KOPT-K1 (cell line): ENCODE measurements around the gene SLC9A9.

Experiments used
- H3K27ac ChIP-seq: fragments of 200-600 bp; sonication (generic); 2 replicates; pipeline ENCODE4 v1.5.1; 2016; ENCODE audit warnings: antibody characterized with exemption, mild to moderate bottlenecking, low read depth, low read length; ENCODE audit not compliant: poor library complexity, severe bottlenecking
- H3K36me3 ChIP-seq: fragments of 200-600 bp; sonication (generic); 2 replicates; pipeline ENCODE4 v1.5.1; 2017; ENCODE audit warnings: antibody characterized with exemption, mild to moderate bottlenecking, low read length, moderate library complexity; ENCODE audit not compliant: insufficient read depth
- H3K9me3 ChIP-seq: fragments of 200-600 bp; sonication (generic); 2 replicates; pipeline ENCODE4 v1.5.1; 2017; ENCODE audit warnings: antibody characterized with exemption, low read length, mild to moderate bottlenecking; ENCODE audit not compliant: insufficient read depth, poor library complexity, severe bottlenecking

The SLC9A9 gene

DNA sequence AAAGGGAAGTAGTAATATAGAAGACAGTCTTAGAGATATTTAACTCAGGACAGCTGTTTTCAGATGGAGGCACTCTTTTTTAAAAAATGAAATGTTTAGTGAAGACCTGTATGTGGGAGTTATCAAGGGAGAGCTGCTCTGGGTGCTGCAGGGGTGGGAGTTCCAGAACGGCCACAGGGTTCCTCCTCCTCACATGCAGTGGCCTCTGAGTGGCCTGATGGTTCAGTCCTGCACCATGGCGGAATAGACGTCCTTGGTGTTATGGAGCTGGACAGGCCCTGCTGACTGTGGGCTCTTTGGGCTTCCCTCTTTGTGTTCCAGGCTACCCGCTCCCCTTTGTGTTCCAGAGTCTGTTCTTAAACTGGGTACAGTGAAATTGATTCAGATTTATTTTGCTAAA is 602.6 kb downstream of the SLC9A9 start:
- peaks cover 13% of the 10 kb centered on the region for H3K9me3 ChIP-seq
- no peak overlapping the region for H3K27ac ChIP-seq
- H3K36me3 ChIP-seq: no peaks in the 10 kb centered on the region

DNA sequence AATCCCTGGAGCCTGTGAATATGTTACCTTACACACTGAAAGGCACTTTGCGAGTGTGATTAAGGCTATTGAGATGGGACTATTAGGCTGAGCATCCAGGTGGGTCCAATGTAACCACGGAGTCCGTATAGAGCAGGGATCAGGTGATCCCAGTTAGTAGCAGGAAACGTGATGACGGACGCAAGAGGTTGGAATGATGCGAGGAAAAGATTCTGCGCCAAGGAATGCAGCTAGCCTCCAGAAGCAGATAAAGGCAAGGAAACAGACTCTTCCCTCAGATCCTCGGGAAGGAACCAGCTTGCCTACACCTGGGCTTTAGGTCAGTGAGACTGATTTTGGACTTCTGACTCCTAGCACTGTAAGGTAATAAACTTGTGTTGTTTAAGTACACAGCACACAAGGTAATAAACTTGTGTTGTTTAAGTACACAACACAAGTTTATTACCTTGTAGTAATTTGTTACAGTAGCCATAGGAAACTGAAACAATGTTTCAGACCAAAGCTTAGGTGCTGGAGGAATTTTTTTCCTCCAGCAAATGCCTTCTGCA is 603.7 kb downstream of the SLC9A9 start:
- H3K9me3 ChIP-seq: peaks cover 1% of the 10 kb centered on the region
- no peak overlapping the region for H3K27ac ChIP-seq
- H3K36me3 ChIP-seq: no peaks in the 10 kb centered on the region

DNA sequence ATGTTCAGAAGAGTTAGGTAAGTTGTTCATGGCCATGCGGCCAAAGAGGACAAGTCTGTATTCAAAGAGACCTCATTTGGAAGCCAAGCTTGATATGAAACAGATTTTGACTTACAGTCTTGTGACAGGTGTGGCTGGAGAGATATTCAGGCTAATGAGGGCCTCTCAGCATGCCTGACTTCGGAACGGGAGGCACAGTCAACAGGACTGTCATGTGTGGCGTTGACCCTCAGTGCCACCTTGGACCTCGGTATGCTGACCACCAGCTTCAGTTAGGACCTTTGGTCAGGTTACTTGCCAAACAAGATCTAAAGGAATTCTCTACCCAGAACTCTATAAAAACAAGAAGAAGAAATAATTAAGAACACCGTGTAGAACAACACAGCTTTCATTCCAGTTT is 604.6 kb downstream of the SLC9A9 start:
- no peaks in the 10 kb centered on the region for H3K36me3 ChIP-seq
- H3K9me3 ChIP-seq: no peaks in the 10 kb centered on the region
- no peak overlapping the region for H3K27ac ChIP-seq

DNA sequence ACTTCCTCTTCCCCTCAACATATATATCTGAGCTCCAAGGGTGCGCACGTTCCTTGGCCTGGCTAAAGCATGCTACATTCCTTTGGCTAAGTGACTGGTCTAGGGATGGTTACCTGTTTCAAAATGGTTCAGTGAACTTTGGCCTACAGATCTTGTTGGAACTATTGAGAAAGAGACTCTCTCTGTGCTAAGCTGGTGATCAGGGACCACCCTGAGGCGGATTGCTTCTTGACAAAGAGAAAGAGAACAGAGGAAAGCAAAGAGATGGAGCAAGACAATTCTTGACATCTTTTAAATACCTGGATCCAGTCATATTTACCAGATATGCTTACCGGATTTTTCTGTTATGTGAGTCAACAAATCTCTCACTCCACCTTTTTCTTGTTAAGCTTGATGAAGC is 605.6 kb downstream of the SLC9A9 start:
- no peak overlapping the region for H3K27ac ChIP-seq
- no peaks in the 10 kb centered on the region for H3K9me3 ChIP-seq
- H3K36me3 ChIP-seq: no peaks in the 10 kb centered on the region

DNA sequence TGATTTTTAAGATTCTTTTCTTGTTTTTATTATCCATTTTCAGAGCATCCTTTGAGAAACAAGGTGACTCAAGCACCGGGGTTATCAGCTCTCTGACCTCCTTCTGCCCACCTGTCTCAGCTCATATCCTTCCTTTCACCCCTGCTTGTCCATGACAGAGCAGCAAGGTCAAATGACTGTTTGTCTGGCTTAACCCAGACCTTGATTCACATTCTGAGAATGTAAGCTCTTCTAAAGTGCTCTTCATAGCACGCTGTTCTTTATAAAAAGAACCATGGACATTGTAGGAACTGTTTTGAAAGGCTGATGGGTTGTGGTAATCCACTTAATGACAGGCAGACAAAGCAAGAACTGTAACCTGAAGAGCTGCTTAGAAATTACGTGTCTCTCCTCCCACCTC is 606.2 kb downstream of the SLC9A9 start:
- no peaks in the 10 kb centered on the region for H3K36me3 ChIP-seq
- H3K9me3 ChIP-seq: no peaks in the 10 kb centered on the region
- no peak overlapping the region for H3K27ac ChIP-seq

DNA sequence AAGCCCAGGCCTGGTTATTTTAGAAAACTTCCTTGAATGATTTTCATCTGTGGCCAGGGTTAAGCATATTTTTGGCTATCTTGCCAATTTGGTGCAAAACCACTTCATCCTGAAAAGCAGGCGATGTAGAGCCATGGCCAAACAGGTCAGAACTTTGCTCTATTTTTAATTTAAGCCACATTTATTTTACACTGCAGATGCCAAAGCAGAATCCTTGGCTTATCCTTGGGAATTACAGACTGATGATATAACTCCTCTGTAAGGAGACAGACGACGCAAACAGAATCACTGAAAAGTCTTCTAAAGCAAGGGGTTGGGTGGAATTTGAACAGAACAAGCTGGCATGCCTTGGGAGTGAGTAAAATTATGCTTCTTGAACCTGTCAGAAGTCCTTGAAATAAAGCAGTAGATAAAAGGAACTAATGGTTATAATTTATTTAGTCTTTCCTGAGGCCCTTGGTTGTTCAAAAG is 606.8 kb downstream of the SLC9A9 start:
- no peak overlapping the region for H3K27ac ChIP-seq
- H3K36me3 ChIP-seq: no peaks in the 10 kb centered on the region
- no peaks in the 10 kb centered on the region for H3K9me3 ChIP-seq

DNA sequence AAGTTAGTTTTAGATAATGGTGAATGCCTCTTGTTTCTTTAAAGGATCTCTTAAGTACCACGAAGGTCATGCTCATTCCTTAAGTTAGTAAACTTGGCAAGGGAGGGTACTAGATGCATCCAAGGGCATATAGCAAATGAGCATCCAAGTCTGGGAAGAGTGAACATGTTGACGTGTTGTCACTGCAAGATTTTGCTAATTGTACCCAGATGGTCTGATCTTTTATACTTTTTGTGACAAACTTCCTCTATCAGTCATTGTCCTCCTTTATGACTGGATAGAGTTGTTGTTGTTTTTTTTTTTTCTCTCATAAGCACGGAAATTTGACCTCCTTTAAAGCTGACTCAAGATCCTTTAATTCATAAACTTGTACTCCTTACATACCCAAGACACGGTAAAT is 607.4 kb downstream of the SLC9A9 start:
- Histone ChIP-seq H3K9me3 (no peaks in the 10 kb centered on the region), H3K27ac (no peak overlapping the region), H3K36me3 (no peaks in the 10 kb centered on the region)

DNA sequence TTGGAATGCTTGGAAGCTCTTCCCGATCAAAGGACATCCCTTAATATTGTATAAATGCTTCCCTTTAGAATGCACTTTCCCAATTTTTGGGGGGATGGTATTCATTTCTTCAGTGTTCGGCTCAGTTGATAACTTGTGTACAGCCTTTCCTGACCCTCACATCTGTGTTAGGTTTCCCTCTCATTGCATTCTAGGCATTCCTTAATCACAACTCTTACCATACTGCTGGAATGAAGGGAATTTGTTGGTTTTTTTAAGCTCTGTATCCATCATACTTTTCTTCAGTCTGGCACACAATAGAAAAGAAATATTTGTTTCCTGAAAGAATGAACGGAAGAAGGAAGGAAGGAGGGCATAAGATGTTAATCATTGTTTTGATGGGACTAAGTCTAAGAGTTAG is 609.2 kb downstream of the SLC9A9 start:
- H3K36me3 ChIP-seq: no peaks in the 10 kb centered on the region
- H3K9me3 ChIP-seq: no peaks in the 10 kb centered on the region
- H3K27ac ChIP-seq: no peak overlapping the region

DNA sequence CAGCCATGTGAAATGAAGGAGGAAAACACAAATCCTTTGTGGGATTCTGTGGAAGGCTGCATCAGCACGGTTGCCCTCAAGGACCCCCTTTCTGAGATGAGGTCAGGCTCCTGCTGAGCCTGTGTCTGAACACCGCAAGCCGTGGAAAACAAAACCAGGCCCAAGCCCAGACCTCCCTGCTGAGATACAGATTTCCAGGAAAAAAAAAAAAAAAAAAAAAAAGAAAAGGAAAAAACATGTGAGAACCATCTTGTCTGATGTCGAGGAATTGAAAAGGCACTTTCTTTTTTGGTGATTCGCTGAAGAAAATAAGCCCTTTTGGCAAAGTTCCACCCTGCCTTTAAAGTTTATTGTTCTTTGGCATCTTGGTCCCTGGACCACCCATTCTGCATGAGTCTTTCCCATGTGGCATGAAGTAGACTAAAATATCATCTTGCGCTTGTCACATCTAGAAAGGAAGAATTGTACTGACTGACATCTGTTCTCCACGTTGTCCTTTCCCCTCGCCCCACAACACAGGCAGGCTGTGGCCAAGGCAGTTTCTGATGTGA is 611.1 kb downstream of the SLC9A9 start:
- H3K36me3 ChIP-seq: no peaks in the 10 kb centered on the region
- H3K27ac ChIP-seq: no peak overlapping the region
- H3K9me3 ChIP-seq: no peaks in the 10 kb centered on the region

DNA sequence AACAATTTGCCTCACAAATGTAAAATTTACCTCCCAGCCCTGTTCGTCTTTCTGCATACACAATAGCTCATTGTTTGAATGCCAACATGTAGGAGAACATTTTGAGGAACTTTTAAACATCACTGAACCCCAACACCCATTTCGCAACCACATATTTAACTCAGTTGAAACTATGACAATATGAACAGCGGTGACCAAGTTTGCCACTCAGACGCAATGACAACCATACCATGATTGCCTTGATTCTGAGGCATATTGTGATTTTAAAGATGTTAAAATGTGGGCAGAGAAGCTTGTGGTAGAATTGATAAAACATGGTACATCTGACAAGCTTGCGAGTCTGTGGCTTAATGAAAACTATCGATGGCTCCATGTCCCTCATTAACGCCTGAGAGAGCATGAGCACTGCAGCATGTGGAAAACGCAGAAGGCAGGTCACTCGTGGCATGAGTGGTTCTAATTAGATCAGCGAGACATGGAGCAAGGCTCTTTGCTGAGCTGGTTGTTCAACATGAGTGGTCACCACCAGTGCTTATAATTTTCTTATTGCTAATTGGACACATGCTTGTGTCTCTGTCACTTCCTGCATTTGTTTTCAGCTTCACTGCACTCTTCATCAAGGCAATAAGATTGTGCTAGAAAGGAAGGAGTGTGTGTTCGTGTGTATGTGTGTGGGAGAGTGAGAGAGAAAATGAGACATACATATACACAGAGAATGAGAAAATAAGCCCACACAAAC is 611.9 kb downstream of the SLC9A9 start:
- Histone ChIP-seq H3K27ac (no peak overlapping the region), H3K36me3 (no peaks in the 10 kb centered on the region), H3K9me3 (no peaks in the 10 kb centered on the region)

DNA sequence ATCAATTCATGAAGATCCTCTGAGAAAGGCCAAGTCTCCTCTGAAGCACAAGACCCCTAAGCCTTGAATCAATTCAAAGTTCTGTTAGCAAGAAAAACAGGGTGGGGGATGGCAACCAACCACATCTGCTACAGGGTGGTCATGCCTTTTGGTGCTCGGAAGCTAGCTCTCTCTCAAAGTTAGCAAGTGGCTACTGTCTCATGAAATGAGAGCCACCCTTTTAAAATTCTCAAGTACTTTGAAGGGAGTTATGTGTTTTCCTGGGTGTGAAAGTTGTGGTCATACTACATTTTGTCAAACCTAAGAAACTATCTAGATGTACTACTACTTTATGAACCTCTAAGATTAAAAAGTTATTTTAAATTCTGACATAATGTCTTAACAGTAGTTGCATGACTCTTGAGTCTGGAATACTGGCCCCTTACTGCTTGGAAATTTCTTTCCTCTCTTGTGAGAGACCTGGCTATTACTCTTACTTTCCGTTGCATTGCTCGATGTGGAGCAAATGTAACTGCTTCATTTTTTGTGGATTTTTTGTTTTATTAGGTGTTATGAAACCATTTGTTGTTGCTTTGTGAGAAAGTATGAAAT is 612.6 kb downstream of the SLC9A9 start:
- Histone ChIP-seq H3K36me3 (no peaks in the 10 kb centered on the region), H3K9me3 (no peaks in the 10 kb centered on the region), H3K27ac (no peak overlapping the region)

DNA sequence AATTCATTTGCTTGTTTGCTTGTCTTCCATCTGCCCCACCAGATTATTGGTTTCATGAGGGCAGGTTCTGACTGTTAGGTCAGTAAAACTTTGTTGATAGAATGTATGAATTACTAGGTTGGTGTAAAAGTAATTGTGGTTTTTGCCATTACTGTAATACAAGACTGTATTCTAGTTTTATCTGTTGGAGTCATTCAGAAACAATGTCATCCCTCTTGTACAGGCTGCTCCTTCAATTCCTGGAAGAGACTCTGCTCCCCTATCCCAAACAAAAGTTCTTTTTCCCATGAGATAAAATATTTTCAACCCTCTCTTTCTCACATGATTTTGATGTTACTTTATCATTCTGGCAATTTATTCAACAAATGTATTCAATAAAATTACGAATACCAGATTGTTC is 613.7 kb downstream of the SLC9A9 start:
- H3K27ac ChIP-seq: no peak overlapping the region
- no peaks in the 10 kb centered on the region for H3K36me3 ChIP-seq
- H3K9me3 ChIP-seq: no peaks in the 10 kb centered on the region

DNA sequence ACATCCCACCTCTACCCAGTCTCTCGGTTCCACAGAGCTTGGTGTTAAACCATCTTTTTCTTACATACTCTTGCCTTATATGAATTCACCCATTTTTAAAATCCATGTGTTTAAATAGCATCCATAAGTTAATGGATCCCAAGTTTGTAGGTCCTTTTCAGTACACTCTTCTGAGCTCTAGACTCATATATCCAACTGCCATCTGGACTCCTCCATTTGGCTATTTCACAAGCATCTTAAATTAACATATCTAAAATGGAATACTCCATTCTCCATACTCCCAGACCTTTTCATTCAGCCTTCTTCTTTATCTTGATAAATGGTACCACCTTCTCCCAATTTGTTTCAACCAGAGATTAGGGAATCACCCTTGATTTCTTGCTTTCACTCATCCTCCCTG is 615.3 kb downstream of the SLC9A9 start:
- Histone ChIP-seq H3K36me3 (no peaks in the 10 kb centered on the region), H3K9me3 (no peaks in the 10 kb centered on the region), H3K27ac (no peak overlapping the region)

DNA sequence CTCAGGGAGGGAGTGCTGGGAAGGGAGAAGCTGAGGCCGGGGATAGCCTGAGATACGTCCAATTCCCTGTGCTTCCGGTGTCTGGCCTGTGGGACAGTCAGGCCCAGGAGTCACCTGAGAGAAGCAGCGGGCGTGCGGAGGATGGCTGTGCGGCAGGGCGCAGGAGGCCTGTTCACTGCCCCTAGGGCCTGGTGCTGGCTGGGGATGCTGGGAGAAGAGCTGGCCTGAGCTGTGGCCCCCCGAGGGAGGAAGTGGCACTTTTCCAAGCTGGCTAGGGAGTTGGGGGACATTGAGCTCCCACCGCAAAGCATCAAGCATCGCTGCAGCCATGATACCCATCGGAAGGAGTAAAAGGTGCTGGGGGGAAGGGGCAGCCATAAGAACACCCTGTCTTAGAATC is 619.9 kb downstream of the SLC9A9 start:
- H3K27ac ChIP-seq: no peak overlapping the region
- no peaks in the 10 kb centered on the region for H3K9me3 ChIP-seq
- H3K36me3 ChIP-seq: no peaks in the 10 kb centered on the region

DNA sequence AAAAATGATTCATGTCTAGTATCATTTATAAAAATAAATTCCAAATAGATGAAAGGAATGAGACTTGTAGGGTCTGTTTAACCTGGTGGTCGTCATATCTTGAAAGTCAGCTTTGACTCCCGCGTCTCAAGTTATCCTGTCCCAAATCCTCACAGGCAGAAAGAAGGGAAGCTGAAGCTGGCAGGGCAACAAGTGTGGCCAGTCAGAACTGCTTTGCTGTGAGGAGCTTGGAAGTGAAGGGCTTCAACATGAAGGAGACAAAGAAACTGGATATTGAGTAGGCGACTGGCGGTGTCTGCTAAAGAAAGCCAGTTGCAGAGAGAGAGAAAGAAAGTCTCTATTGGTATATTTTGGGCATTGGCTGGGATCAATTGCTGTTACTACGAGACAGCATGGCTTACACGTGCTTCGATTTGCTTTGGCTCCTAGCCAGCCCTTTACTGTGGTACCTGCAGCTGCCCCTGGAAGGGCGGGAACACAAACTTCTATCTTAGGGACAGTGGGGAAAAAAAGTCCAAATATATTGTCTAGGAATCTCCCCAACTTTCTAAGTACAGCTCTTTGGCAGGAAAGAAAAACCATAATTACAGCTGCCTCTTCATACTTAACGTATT is 621.5 kb downstream of the SLC9A9 start:
- Histone ChIP-seq H3K36me3 (no peaks in the 10 kb centered on the region), H3K9me3 (no peaks in the 10 kb centered on the region), H3K27ac (no peak overlapping the region)
